ENCODE results near the gene AMFR.

DNA sequence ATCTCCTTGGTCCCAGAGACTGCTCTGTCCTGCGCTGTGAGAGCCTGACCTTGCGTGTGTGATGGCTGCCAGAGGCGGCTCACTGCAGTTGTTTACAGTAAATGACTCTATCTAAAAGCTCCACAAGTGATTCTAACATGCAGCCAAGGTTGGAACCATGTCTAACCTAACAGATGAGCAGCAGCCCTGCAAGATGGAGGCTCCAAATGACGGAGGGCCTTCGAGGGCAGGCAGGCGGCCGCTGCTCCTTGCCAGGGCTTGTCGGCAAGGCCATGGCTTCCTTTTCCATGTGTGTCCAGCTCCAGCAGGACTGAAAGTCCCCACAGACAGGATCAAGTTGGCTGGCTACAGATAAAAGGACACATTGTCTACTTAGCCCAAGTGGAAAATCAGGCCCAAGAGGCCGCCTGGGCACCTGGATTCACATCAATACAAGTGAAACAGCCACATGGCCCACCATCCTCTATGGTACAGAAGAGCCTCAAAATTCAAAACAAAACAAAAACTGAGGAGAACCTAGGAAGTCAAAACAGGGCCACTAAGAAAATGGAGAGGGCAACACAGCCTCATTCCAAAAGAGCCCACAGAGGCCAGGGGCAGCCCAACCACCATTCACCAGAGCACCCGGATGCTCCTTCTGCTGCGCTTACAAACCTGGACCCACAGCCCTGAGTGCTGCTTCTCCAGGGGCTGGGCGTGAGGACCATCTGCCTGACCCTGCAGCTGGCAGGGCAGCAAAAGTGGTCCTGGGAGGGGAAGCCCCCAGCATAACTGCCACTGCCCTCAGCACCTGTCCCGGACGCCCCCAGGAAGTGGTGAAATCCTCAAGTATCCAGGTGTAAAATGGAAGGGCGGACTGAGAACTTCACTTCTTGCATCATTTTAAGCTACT is 65.0 kb downstream of the AMFR start:
- TF ChIP-seq POLR2AphosphoS5 (IDR thresholded peaks at IDR 0.05; ENCODE audit: low read depth, low read length), result no peak
- TF ChIP-seq, protein P1, sequence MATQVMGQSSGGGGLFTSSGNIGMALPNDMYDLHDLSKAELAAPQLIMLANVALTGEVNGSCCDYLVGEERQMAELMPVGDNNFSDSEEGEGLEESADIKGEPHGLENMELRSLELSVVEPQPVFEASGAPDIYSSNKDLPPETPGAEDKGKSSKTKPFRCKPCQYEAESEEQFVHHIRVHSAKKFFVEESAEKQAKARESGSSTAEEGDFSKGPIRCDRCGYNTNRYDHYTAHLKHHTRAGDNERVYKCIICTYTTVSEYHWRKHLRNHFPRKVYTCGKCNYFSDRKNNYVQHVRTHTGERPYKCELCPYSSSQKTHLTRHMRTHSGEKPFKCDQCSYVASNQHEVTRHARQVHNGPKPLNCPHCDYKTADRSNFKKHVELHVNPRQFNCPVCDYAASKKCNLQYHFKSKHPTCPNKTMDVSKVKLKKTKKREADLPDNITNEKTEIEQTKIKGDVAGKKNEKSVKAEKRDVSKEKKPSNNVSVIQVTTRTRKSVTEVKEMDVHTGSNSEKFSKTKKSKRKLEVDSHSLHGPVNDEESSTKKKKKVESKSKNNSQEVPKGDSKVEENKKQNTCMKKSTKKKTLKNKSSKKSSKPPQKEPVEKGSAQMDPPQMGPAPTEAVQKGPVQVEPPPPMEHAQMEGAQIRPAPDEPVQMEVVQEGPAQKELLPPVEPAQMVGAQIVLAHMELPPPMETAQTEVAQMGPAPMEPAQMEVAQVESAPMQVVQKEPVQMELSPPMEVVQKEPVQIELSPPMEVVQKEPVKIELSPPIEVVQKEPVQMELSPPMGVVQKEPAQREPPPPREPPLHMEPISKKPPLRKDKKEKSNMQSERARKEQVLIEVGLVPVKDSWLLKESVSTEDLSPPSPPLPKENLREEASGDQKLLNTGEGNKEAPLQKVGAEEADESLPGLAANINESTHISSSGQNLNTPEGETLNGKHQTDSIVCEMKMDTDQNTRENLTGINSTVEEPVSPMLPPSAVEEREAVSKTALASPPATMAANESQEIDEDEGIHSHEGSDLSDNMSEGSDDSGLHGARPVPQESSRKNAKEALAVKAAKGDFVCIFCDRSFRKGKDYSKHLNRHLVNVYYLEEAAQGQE (IDR thresholded peaks at IDR 0.05; ENCODE audit: insufficient read depth in 1 of 2, low read depth in 2 of 2, low read length in 2 of 2), result no peak
